G401 (cell line): ENCODE results near the gene AEBP1. TPM values are rescaled to one million over a fixed set of nuclear protein-coding genes. Genes with fewer than 3 reads are reported as not detected.
A peak's percentile ranks its signal among the peaks of the same experiment; 100 is the strongest.

Source experiments
- DNase-seq: peaks from one replicate; pipeline ENCODE4 v3.0.0-alpha.2; 2015; ENCODE audit warnings: low spot score
- in situ Hi-C: cut with HindIII; loops from 2 replicates; pipeline ENCODE4 v1.10.0; 2016; ENCODE audit warnings: low sequenced_read_pairs, mixed read lengths
- total RNA-seq: library from RNA; depleted of rRNA; stranded (reverse); fragments of >200 nt; shearing (Covaris generic); gene quantifications from 2 replicates; pipeline ENCODE4 v1.2.3, GENCODE V29; 2014; rRNA removed

AEBP1 gene
- total RNA-seq, result 0.27 and 0.43 TPM in 2 replicates

GRCh38 chr7:44103923-44104859 is at the start of gene AEBP1:
TSS of gene AEBP1 (plus strand) at chr7:44104345. CDS start at chr7:44104666, 321 bp downstream.
- DNase-seq, result no peak
- in situ Hi-C loops, result no loop called here

GRCh38 chr7:44056681-44057080 is 47.5 kb upstream of the AEBP1 start:
- no peak for DNase-seq
- in situ Hi-C loops, result no loop called here

- no peak for DNase-seq
- in situ Hi-C loops, result no loop called here
These were observed 46.8 kb upstream of the AEBP1 start for GRCh38 chr7:44057181-44057848.

GRCh38 chr7:44057849-44058758 is 46.0 kb upstream of the AEBP1 start:
- DNase-seq, result no peak
- in situ Hi-C loops, result no loop called here

- in situ Hi-C loops, result no loop called here
- no peak for DNase-seq
These were observed 45.4 kb upstream of the AEBP1 start for GRCh38 chr7:44058759-44059218.

- no peak for DNase-seq
- in situ Hi-C loops, result no loop called here
These were observed 44.7 kb upstream of the AEBP1 start for GRCh38 chr7:44059219-44060090.

GRCh38 chr7:44060091-44060947 is 43.8 kb upstream of the AEBP1 start:
- in situ Hi-C loops, result no loop called here
- no peak for DNase-seq

- in situ Hi-C loops, result no loop called here
- no peak for DNase-seq
These were observed 43.0 kb upstream of the AEBP1 start for GRCh38 chr7:44060948-44061644.

GRCh38 chr7:44061645-44062179 is 42.4 kb upstream of the AEBP1 start:
- DNase-seq, result no peak
- in situ Hi-C loops, result no loop called here

- no peak for DNase-seq
- in situ Hi-C loops, result no loop called here
These were observed 41.8 kb upstream of the AEBP1 start for GRCh38 chr7:44062180-44062902.

- in situ Hi-C loops, result no loop called here
- no peak for DNase-seq
These were observed 41.2 kb upstream of the AEBP1 start for GRCh38 chr7:44062903-44063295.

- no peak for DNase-seq
- in situ Hi-C loops, result no loop called here
These were observed 40.6 kb upstream of the AEBP1 start for GRCh38 chr7:44063547-44063893.

GRCh38 chr7:44063894-44064651 is 40.1 kb upstream of the AEBP1 start:
- DNase-seq, result peak; percentile 54
- in situ Hi-C loops, result no loop called here

GRCh38 chr7:44064791-44065430 is 39.2 kb upstream of the AEBP1 start:
- in situ Hi-C loops, result no loop called here
- no peak for DNase-seq
